ENCODE results near the gene NFKBIE.
A peak's percentile ranks its signal among the peaks of the same experiment; 100 is the strongest.

The NFKBIE gene

GRCh38 chr6:44255871-44256774 is 9.2 kb downstream of the NFKBIE start:
- FAIRE-seq (no peak), DNase-seq (ENCODE audit: insufficient read length) (no peak)
- TF ChIP-seq POLR2AphosphoS5 (IDR thresholded peaks at IDR 0.05; ENCODE audit: low read depth, low read length) (0 out of 2 replicates have a peak, but pooled peaks have one; percentile 14), POLR2A (IDR thresholded peaks at IDR 0.05; ENCODE audit: low read depth, low read length) (no peak)

- no peak for TF ChIP-seq TAF1 (IDR thresholded peaks at IDR 0.05; ENCODE audit: borderline replicate concordance, low read depth, low read length)
- TF ChIP-seq POLR2AphosphoS5 (IDR thresholded peaks at IDR 0.05; ENCODE audit: low read depth, low read length), result peak; percentile 84
- peak; percentile 71 for TF ChIP-seq POLR2A (IDR thresholded peaks at IDR 0.05; ENCODE audit: low read depth, low read length)
- FAIRE-seq, result no peak
- no peak for DNase-seq (ENCODE audit: insufficient read length)
Observed at GRCh38 chr6:44255105-44255808, 10.1 kb downstream of the NFKBIE start.

- no peak for FAIRE-seq
- no peak for DNase-seq (ENCODE audit: insufficient read length)
- TF ChIP-seq POLR2AphosphoS5 (IDR thresholded peaks at IDR 0.05; ENCODE audit: low read depth, low read length), result peak; percentile 85
- no peak for TF ChIP-seq TAF1 (IDR thresholded peaks at IDR 0.05; ENCODE audit: borderline replicate concordance, low read depth, low read length)
- TF ChIP-seq POLR2A (IDR thresholded peaks at IDR 0.05; ENCODE audit: low read depth, low read length), result peak; percentile 53
Observed at GRCh38 chr6:44254191-44255104, 10.9 kb downstream of the NFKBIE start.

- TF ChIP-seq POLR2A (IDR thresholded peaks at IDR 0.05; ENCODE audit: low read depth, low read length), result no peak; the same call in 1 of the 2 replicates
- TF ChIP-seq TAF1 (IDR thresholded peaks at IDR 0.05; ENCODE audit: borderline replicate concordance, low read depth, low read length), result no peak
- no peak for TF ChIP-seq POLR2AphosphoS5 (IDR thresholded peaks at IDR 0.05; ENCODE audit: low read depth, low read length)
- no peak for FAIRE-seq
- DNase-seq (ENCODE audit: insufficient read length), result no peak
Observed at GRCh38 chr6:44253307-44254101, 11.8 kb downstream of the NFKBIE start.

- FAIRE-seq, result no peak
- no peak for DNase-seq (ENCODE audit: insufficient read length)
- TF ChIP-seq POLR2A (IDR thresholded peaks at IDR 0.05; ENCODE audit: low read depth, low read length) (0 out of 2 replicates have a peak, but pooled peaks have one; percentile 28), POLR2AphosphoS5 (IDR thresholded peaks at IDR 0.05; ENCODE audit: low read depth, low read length) (0 out of 2 replicates have a peak, but pooled peaks have one; percentile 57), TAF1 (IDR thresholded peaks at IDR 0.05; ENCODE audit: borderline replicate concordance, low read depth, low read length) (no peak)
Observed at GRCh38 chr6:44251576-44252524, 13.5 kb downstream of the NFKBIE start.

- TF ChIP-seq POLR2AphosphoS5 (IDR thresholded peaks at IDR 0.05; ENCODE audit: low read depth, low read length) (peak; percentile 53; the same call in 1 of the 2 replicates), TAF1 (IDR thresholded peaks at IDR 0.05; ENCODE audit: borderline replicate concordance, low read depth, low read length) (no peak), POLR2A (IDR thresholded peaks at IDR 0.05; ENCODE audit: low read depth, low read length) (peak; percentile 55; the same call in 1 of the 2 replicates)
- FAIRE-seq, result no peak
- DNase-seq (ENCODE audit: insufficient read length), result no peak
Observed at GRCh38 chr6:44250718-44251123, 14.6 kb downstream of the NFKBIE start.

GRCh38 chr6:44250067-44250717 is 15.2 kb downstream of the NFKBIE start:
- no peak for DNase-seq (ENCODE audit: insufficient read length)
- no peak for FAIRE-seq
- TF ChIP-seq TAF1 (IDR thresholded peaks at IDR 0.05; ENCODE audit: borderline replicate concordance, low read depth, low read length) (no peak), POLR2AphosphoS5 (IDR thresholded peaks at IDR 0.05; ENCODE audit: low read depth, low read length) (no peak), POLR2A (IDR thresholded peaks at IDR 0.05; ENCODE audit: low read depth, low read length) (no peak)

- FAIRE-seq, result no peak
- DNase-seq (ENCODE audit: insufficient read length), result no peak
- TF ChIP-seq POLR2A (IDR thresholded peaks at IDR 0.05; ENCODE audit: low read depth, low read length), result peak; percentile 52; the same call in 1 of the 2 replicates
- TF ChIP-seq POLR2AphosphoS5 (IDR thresholded peaks at IDR 0.05; ENCODE audit: low read depth, low read length), result no peak; the same call in 1 of the 2 replicates
Observed at GRCh38 chr6:44249082-44249748, 16.1 kb downstream of the NFKBIE start.

All from GM12892 (cell line).